Activated CD4-positive, CD25-positive, alpha-beta regulatory T cell treated with anti-CD3 and anti-CD28 coated beads, Interleukin-2, amount 50 U/mL, for 24 hours (primary cell): ENCODE data around the gene LMO3.
"Not testable (repeated sequence)": the region's sequence is repeated elsewhere in the genome, so short reads cannot be mapped to it uniquely, and the experiment has no call there.

ENCODE experiments used
- ATAC-seq, 2 donors: fragments of 150-1000 bp; cut with Tn5 transposase; one replicate each; pipeline ENCODE4 v1.10.0; 2021; ENCODE audit warnings: mild to moderate bottlenecking in 1 of 2, moderate library complexity in 1 of 2

LMO3 gene

GRCh38 chr12:16537652-16538051, 68.3 kb downstream of the LMO3 start:
- not testable (repeated sequence) for ATAC-seq

- ATAC-seq, result no peak
These were observed 74.3 kb downstream of the LMO3 start for GRCh38 chr12:16531621-16532020.

GRCh38 chr12:16530268-16530850, 75.6 kb downstream of the LMO3 start:
- no peak for ATAC-seq

GRCh38 chr12:16526693-16527092, 79.3 kb downstream of the LMO3 start:
- no peak for ATAC-seq

GRCh38 chr12:16524378-16524777, 81.6 kb downstream of the LMO3 start:
- ATAC-seq, result no peak

- ATAC-seq, result no peak
These were observed 82.0 kb downstream of the LMO3 start for GRCh38 chr12:16523951-16524331.

- ATAC-seq, result no peak
These were observed 82.5 kb downstream of the LMO3 start for GRCh38 chr12:16523284-16523950.

GRCh38 chr12:16520328-16520727, 85.6 kb downstream of the LMO3 start:
- ATAC-seq, result no peak

GRCh38 chr12:16515666-16516065, 90.3 kb downstream of the LMO3 start:
- ATAC-seq, result no peak

- no peak for ATAC-seq
These were observed 92.7 kb downstream of the LMO3 start for GRCh38 chr12:16513231-16513630.

GRCh38 chr12:16509411-16509810, 96.6 kb downstream of the LMO3 start:
- ATAC-seq, result no peak

- ATAC-seq, result no peak
These were observed 99.6 kb downstream of the LMO3 start for GRCh38 chr12:16506394-16506793.

- no peak for ATAC-seq
These were observed 101.8 kb downstream of the LMO3 start for GRCh38 chr12:16504200-16504599.

GRCh38 chr12:16499611-16500010, 106.4 kb downstream of the LMO3 start:
- no peak for ATAC-seq
